HCT116 (cell line): Measurements from ENCODE around the gene ITGA11. TPM values are rescaled to one million over a fixed set of nuclear protein-coding genes. Genes with fewer than 3 reads are reported as not detected.

Experiments used
- total RNA-seq: library from RNA; stranded (reverse); gene quantifications from one replicate; pipeline ENCODE4 v1.2.1, GENCODE V29; 2021; ENCODE audit not compliant: unreplicated experiment

ITGA11 gene
- total RNA-seq, 1 experiment from 2014 or later, result not detected

Other genes starting within 250 kb of the ITGA11 start
- gene CALML4, start 226.8 kb downstream of the ITGA11 start, total RNA-seq, result 8.5 TPM
- gene CLN6, start 202.4 kb downstream of the ITGA11 start, total RNA-seq, result 44.1 TPM
- gene FEM1B, start 154.4 kb downstream of the ITGA11 start, total RNA-seq, result 39.7 TPM
- gene CORO2B, start 146.8 kb upstream of the ITGA11 start, total RNA-seq, result 2.8 TPM